ENCODE results near the gene CARNS1.
"Not testable (repeated sequence)": the region's sequence is repeated elsewhere in the genome, so short reads cannot be mapped to it uniquely, and the experiment has no call there.

CARNS1 gene

GRCh38 chr11:67397536-67397935 lies 17.9 kb upstream of the CARNS1 start:
- DNase-seq = no peak

- DNase-seq = no peak
Observed at GRCh38 chr11:67397986-67398660, 17.4 kb upstream of the CARNS1 start.

DNA sequence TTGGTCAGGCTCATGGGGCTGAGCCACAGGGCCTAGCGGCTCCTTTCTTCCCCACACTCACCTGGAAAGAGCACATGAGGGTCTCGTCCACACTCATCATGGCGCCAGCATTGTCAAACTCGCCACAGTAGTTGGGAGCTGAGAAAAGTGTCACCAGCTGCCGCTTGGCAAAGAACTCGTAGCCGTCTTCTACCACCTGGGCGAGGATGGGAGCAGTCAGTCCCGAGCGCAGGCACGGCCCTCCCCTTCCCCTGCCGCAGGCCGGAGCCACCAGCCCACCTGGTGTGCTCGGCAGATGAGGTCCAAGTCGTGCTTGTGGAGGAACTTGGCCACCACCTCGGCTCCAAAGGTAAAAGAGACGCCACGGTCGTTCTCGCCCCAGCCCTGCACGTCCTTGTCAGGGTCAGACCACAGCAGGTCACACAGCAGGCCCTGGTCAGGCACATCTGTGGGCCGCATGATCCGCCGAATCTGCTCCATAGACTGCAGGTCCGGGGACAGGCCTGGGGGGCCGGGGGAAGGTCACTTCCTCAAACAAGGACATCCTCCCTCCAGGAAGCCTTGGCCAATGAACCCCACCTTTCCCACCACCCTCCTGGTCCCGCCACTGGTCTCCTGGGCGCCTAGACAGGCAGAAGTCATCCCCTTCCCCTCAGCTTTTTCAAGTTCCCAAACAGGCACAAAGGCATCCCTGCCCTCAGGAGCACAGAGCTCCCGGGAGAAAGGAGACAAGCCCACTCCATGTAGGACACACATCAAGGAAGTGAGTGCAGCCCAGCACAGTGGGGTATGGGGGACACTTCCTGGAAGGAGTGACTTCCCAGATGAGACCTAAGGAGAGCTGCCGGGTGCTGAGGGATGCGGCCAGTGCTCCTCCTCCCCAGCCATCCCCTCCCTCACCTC lies 16.6 kb upstream of the CARNS1 start:
- no peak for DNase-seq

GRCh38 chr11:67400251-67400941 lies 15.1 kb upstream of the CARNS1 start:
- no peak for DNase-seq

DNA sequence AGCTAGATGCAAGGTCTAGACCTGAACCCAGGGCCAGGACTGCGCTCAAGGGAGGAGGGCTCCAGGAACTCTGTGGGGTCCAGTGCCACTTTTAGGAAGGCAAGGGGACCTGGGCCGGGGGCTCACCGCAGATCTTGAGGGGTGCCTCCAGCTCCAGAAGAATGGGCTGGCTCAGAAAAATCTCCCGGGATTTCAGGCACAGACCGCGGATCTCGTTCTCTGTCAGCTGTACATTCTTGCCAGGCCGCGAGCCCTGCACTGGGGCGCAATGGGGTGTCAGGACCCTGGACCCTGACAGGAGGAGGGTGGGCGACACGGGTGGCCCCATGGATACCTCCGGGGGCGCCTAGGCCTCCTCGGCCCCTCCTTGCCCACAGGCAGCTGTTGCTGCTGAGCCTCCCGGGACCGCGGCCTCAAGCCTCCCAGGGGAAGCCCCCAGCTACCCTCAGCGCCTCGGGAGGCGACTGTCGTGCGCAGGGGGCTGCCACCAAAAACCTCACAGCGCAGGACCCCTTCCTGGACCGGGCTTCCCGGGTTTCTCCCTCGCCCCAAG lies 14.5 kb upstream of the CARNS1 start:
- no peak for DNase-seq

DNA sequence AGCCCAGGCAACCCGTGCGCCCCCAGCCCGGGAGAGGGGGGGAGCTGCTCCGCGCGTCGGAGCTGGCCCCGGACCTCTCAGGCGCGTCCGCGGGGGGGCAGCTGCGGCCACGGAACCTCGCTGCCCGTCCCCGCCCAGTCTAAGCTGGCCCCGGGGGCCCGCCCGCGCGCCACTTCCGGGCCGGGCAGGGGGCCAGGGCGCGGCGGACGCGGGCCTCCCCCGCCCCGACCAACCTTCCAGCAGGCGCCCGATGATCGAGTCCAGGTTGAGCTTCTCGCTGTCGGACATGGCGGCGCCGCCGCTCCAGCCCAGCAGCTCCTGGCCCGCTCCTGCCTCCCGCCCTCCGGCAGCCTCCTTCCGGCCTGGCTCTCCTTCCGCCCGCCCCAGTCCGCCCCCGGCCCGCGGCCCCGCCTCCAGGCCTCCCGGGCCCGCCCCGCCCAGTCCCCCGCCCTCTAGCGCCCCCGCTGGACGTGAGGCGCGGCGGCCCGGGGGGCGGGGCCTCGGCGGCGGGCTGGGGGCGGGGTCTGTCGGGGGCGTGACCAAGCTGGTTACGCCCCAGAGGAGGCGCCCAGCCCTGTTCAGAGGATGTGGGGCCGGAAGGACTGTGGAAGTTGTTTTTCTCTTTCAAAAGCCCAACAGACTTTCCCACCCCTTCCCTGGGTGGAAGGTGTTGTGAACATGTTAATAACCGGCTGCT lies 13.8 kb upstream of the CARNS1 start, which contains the start of gene PPP1CA:
PPP1CA (minus strand) TSS at position 364 of the 697 bp plus-strand sequence; CDS start at position 288, 76 bp downstream.
- peak; percentile 78 to 88 for DNase-seq

DNA sequence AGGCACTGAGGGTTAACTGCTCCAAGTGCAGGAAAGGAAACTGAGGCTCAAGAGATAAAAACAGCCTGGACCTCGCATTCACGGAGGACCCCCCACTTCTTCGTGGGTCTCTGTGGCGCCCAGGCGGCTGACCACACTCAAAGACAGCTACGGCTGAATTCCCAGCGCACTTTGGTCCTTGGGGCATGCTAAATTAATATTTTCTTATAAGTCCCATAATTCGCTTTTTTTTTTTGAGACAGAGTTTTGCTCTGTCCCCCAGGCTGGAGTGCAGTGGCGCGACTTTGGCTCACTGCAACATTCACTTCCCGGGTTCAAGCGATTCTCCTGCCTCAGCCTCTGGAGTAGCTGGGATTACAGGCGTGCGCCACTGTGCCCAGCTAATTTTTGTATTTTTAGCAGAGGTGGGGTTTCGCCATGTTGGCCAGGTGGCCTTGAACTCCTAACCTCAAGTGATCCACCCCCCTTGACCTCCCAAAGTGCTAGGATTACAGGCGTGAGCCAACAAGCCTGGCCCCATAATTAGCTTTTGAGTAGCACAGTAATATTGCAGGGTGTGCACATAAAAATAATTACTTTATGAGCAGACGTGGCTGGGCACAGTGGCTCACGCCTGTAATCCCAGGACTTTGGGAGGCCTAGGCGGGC lies 13.2 kb upstream of the CARNS1 start:
- DNase-seq = not testable (repeated sequence)

GRCh38 chr11:67403085-67403484 lies 12.4 kb upstream of the CARNS1 start:
- not testable (repeated sequence) for DNase-seq

GRCh38 chr11:67404515-67405195 lies 10.8 kb upstream of the CARNS1 start:
- DNase-seq = no peak

GRCh38 chr11:67405196-67405567 lies 10.3 kb upstream of the CARNS1 start:
- DNase-seq = no peak

DNA sequence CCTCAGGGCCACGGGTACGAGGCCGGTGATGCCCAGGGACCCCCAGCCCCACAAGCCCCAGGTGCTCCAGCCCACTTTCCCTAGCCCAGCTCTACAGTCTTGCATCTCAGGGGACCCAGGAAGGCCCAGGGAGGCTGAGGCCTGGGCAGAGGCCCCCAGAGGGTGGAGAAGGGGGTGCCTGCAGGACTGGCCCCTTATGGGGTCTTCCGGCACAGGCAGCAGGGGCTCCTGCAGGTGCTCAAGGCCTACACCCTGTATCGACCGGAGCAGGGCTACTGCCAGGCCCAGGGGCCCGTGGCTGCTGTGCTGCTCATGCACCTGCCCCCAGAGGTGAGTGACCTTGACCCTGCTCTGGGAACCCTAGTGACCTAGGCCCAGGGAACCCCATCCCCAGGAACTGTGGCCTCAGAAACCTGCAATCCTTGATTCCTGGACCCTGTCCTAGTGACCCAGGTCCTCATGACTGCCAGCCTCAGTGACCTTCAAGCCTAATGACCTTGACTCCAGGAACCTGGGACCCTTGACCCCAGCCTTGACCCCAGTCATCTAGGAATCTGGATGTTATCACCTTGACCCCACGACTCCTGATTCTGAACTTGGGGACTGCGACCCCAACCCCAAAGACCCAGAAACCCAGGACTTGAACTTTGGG lies 9.7 kb upstream of the CARNS1 start:
- DNase-seq = no peak

GRCh38 chr11:67406420-67406968 lies 9.0 kb upstream of the CARNS1 start:
- DNase-seq = no peak

DNA sequence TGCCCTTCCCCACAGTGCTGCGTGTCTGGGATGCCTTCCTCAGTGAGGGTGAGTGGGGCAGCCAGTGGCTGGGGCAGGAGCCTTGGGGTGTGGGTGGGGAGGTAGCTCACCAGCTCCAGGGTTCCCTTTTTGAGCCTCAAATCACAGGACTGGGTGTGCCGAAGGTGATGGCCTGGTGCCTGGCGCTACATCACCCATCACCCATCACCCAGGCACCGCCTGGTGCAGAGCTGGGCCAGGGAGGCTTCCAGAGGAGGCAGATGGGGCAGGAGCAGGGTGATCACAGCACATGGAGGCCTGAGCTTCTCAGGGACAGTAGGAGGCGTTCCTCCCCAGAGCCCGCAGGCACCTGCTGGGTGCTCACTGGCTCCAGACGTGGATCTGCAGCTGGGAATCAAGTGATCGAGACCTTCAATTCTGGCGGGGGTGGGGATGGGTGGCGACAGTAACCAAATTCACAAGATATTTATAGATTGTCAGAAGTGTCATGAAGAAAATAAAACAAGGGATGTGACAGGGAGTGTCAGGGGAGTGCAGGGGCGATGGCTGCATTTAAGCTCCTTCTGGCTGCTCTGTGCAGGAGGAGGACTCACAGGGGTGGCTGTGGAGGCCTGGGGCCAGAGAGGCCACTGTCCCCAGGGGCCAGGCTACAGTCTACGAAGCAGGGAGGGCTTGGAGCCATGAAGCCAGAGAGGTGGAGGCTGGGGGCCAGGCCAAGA lies 8.3 kb upstream of the CARNS1 start:
- DNase-seq = no peak

DNA sequence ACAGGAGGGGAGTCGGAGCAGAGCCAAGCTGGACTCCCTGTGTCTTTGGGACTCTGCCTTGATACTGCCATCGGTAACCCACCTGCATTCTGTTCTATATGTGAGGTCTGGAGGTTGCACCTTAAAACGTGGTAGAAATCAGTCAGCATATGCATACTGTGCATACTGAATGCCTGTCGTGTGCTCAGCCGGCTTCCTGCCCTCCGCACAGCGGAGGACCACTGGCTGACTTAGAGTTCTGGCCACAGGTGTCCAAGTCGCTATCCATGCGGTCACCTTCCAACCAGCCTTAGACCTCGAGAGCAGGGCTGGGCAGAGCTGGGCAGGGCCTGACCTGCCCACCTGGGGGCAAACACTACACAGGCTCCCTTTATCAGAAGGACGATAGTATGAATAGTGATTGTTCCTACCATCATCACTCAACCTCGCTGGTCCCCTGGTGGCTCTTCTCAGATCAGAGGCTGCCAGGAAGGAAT lies 7.8 kb upstream of the CARNS1 start:
- DNase-seq = no peak

DNA sequence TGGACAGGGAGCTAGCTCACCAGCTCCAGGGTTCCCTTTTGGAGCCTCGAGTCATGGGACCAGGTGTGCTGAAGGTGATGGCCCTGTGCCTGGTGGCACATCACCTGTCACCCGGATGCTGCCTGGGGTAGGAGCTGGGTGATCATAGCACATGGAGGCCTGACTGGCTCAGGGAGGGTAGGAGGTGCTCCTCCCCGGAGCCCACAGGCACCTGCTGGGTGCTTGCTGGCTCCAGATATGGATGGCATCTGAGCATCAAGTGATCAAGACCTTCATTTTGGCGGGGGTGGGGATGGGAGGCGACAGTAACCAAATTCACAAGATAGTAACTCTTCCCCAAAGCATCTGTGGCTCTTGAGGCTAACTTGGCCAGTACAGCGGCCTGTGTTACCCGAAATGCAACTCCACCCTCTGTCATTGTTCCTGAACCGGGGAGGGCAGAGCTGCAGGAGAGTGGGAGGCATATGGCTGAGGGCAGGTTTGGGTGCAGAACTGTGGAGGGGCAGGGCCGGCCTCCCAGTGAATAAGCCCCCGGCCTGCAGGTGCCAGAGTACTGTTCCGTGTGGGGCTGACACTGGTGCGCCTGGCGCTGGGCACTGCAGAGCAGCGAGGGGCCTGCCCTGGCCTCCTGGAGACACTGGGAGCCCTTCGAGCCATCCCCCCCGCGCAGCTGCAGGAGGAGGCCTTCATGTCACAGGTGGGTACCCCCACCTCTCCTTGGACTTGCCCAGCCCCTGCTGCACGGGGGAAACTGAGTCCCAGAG lies 6.9 kb upstream of the CARNS1 start:
- no peak for DNase-seq

GRCh38 chr11:67409261-67409666 lies 6.2 kb upstream of the CARNS1 start:
- no peak for DNase-seq

GRCh38 chr11:67409781-67410368 lies 5.6 kb upstream of the CARNS1 start:
- DNase-seq = peak in 1 of 2 experiments; percentile 12

- DNase-seq = no peak
Observed at GRCh38 chr11:67410369-67410831, 5.1 kb upstream of the CARNS1 start.

All from NCI-H2081 (cell line).